ENCODE results near the gene ARHGEF19.

- TF ChIP-seq EP300 (IDR thresholded peaks at IDR 0.05) (no peak), POLR2A (IDR thresholded peaks at IDR 0.05) (no peak), CTCF (IDR thresholded peaks at IDR 0.05) (no peak), POLR2AphosphoS5 (IDR thresholded peaks at IDR 0.05) (no peak)
These were observed 561 bp upstream of the ARHGEF19 start for GRCh38 chr1:16213013-16213412.
